ENCODE results near the gene CD9. TPM values are rescaled to one million over a fixed set of nuclear protein-coding genes. Genes with fewer than 3 reads are reported as not detected.
"Not testable (repeated sequence)": the region's sequence is repeated elsewhere in the genome, so short reads cannot be mapped to it uniquely, and the experiment has no call there.

Gene CD9
- polyA plus RNA-seq, 3 donors, result 164 to 181 (median 169) TPM

DNA sequence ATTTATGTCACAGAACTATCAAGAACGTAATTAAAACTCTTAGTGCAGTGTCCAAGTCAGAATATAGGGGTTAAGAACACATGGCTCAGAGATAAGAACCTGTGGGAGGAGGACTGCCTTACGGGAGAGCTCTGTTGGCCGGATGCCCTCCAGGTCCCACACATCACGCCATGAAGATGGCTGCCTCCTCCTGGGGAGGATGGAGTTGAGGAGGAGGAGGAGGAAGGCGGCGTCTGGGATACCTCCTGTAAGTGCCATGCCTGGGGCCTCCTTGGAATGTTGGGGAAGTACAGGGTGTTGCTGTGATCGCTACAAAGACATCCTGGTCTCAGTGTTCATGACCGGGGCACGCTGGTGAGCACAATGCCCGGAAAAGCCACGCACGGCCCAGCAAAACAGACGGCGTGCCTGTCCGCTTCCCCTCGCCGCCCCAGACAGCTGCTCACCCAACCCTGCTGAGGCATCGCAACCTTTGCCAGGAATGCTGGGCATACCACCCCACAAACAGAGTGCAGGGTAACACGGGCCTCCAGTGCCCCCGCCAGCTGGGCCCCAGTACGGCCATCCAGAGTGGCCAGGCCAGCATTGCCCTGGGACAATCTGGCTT, 28.7 kb upstream of the CD9 start:
- DNase-seq, result no peak

DNA sequence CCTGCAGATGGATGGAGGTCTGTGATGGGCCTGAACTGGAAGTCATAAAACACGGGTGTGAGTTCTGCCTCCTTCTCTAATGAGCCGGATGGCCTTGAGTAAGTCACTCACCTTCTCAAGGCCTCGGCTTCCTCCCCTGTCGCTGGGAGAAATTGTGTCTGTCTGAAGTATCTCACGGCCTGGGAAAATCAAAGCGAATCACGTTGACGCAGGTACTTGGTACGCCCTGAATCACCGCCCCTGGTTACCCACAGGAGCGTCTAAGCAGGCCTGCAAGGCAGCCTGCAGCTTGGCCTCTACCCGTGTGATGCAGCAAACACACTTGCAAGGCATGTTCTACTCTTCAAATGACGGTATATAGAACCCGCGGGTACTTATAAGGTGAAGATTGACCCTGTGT, 28.1 kb upstream of the CD9 start:
- no peak for DNase-seq

DNA sequence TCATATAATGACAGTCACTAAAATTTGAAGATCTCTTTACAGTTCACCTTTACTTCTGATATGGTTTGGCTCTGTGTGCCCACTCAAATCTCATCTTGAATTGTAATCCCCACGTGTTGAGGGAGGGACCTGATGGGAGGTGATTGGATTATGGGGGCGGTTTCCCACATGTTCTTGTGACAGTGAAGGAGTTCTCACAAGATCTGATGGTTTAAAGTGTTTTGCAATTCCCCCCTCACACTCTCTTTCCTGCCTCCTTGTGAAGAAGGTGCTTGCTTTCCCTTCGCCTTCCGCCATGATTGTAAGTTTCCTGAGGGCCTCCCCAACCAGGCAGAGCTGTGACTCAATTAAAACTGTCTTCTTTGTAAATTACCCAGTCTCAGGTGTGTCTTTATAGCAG, 27.3 kb upstream of the CD9 start:
- DNase-seq, result no peak

DNA sequence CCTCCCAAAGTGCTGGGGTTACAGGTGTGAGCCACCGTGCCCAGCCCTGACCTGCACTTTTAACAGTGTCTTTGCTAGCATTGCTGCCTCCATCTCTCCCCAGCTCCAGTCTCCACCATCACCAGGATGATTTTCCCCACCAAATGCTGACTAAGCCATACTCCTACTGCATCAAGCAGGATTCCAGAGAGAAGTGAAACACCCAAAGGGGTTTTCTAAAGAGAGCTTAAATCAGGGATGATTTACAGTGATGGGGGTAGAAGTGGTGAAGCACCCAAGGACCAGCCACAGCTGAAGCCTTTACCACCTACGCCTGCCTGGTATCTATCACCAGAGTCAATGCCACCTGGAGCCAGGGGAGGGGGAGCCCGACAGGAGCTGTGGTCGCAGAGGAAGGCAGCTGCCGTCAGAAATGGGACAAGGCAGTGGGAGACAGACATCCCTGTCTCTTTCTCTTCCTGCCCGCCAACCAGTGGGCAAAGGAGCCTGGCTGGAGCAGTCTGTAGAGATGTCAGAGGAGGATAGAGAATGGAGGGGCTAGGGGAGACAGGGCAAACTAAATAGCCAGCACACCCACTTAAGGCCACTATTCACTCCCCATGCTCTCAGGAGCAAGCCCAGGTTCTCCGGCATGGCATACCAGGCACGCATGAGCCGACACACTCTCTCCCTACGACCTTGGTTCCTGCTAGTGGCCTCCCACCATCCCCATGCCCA, 22.4 kb upstream of the CD9 start:
- no peak for DNase-seq

DNA sequence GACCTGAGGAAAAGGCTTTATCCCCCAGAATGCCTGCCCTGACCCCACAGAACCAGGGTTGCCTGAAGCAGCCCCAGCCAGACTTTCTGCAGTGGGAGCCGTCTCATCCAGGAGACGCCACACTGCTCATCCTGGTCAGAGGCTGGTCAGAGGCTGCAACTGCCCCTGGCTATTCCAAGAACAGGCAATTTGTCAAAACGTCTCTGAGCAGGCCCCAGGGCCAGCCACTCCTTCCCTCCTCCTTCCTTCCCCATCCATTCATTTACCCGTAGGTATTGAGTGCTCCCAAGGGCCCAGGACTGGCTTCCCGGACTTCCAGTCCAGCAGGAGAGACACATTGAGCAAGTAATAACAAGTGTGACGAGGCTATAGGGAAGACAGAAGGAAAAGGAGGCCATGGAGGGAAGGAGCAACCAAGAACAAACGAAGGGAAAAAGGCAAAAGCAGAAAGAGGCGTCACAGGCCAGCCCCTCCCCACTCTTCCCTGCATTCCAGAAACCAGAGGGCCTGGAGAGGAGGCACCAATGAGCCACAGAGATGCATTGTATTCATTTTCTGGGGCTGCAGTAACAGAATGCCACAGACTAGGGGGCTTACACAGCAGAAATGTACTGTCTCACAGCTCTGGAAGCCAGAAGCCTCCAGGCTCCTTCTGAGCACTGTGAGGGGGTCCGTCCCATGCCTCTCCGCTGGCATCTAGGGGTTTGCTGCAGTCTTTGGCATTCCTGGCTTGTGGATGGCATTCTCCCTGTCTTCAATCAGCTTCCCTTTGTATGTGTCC, 21.0 kb upstream of the CD9 start:
- no peak for DNase-seq

DNA sequence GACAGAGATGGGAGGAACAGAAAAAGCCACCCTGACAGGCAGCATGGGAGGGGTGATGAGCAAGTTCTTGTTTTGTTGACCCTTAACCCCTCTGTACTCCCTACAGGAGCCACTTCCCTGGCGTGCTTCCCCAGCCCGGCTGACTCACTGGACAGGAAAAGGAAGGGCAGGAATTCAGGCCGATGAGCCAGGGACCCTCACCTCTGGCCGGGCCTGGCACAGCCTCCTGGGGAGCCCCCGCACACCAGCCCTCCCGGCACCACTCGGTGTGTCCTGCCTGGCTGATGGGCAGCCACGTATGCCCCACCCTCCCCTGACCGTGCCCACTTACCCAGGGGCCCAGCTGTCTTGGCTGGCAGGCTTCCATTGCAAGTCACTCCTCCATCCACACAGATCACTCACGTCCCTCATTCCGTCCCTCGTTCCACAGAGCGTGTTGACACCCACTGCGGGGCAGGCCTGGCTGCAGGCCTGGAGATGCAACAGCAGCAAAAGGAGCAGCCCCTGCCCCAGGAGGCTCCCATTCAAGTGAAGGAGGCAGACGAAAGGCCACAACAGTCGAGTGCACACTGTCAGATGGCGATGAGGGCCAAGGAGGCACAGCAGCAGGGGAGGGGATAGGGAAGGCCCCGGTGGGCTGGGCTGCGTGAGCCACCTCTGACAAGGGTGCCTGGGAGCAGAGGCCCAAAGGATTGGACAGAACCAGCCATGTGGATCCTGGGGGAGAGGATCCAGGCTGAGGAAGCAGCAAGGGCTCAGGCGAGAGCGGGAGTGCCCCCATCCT, 19.7 kb upstream of the CD9 start:
- DNase-seq, result no peak

DNA sequence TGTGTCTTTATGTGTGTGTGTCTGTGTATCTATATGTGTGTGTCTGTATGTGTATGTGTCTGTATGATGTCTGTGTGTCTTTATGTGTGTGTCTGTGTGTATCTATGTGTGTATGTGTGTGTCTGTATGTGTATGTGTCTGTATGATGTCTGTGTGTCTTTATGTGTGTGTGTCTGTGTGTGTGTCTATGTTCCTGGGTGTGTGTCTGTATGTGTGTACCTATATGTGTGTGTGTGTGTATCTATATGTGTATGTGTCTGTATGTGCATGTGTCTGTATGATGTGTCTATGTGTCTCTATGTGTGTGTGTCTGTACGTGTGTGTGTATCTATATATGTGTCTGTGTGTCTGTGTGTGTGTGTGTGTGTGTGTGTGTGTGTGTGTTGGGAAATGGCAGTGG, 19.0 kb upstream of the CD9 start:
- DNase-seq, result no peak

DNA sequence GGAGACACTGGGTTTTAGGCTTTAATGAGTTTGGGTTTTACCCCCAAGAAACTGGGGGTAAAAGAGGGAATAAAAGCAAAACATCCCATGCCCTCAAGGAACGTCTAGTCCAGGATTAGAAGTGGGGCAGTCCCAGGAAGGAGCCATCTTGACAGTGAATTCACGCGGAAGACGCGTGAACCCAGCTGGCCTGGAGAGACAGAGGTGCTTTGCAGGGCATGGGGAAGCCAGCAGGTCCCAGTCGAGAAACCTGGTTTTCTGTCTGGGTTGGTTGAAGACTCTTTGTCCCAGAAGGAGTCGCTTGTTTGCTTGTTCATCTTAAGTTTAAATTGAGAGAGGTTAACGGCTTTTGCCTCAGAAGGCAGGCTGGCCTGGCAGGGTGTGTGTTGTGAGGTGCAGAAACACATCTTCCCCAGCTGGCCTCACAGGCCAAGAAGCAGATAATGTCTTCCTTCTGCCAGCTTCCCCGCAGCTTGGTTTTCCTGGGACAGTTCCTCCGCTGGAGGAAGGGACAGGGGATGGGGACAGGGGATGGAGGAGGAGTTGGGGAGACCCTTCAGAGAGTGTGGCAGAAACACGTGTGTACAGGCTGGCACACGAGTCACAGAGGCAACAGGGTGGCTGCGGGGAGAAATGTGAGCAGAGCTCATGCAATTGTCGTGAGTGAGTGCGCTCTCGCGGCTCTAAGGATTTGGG, 18.5 kb upstream of the CD9 start:
- no peak for DNase-seq

DNA sequence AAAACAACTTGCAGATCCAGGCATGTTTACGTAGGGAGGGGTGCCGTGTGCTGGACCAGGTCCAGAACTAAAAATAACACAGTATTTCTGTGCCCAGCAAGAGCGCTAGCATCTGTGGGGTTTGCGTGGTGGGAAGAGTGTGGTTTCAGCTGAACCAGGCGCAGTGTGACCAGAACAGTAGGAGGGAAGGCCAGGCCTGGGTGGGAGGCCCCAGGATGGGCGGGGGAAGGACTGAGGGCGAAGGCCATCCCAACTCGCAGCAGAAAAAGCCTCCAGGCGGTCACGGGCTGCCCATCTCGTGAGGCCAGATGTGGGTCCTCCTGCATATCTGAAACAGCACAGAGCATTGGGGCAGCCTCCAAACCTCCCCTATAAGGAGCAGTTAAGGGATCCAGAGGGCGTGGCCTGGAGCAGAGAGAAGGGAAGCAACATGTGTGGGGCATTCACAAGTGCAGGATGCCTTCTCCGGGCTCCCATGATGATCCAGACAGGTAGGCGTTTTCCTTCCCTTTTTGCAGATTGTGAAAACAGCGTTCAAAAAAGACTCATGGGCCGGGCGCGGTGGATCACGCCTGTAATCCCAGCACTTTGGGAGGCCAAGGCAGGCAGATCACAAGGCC, 17.8 kb upstream of the CD9 start:
- no peak for DNase-seq

DNA sequence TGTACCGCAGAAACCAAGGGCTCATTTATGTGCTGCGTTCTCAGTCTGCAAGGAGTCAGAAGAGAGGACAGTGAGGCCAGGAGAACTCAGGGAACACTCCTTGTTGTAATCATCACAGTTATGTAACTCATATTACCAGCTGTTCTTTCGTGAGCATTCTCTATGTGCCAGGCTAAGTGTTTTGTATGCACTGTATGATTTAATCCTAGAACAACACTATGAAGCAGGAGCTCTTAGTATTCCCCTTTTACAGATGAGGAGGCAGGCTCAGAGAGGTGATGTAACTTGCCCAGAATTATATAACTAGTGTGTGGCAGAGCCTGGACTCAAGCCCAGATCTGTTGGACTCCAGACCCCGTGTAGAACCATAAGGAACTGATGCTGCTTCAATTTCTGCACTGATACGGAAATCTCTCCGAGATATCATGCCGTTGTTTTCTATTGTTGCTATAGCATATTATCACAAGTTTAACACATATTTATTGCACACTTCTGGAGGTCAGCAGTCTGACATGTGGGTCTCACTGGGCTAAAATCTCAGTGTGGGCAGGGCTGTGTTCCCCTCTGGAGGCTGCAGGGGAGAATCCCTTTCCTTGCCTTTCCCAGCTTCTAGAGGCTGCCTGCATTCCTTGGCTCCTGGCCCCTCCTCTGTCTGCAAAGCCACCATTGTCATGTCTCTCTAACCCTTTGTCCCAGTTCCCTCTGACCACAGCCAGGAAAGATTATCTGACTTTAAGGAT, 16.3 kb upstream of the CD9 start:
- no peak for DNase-seq

DNA sequence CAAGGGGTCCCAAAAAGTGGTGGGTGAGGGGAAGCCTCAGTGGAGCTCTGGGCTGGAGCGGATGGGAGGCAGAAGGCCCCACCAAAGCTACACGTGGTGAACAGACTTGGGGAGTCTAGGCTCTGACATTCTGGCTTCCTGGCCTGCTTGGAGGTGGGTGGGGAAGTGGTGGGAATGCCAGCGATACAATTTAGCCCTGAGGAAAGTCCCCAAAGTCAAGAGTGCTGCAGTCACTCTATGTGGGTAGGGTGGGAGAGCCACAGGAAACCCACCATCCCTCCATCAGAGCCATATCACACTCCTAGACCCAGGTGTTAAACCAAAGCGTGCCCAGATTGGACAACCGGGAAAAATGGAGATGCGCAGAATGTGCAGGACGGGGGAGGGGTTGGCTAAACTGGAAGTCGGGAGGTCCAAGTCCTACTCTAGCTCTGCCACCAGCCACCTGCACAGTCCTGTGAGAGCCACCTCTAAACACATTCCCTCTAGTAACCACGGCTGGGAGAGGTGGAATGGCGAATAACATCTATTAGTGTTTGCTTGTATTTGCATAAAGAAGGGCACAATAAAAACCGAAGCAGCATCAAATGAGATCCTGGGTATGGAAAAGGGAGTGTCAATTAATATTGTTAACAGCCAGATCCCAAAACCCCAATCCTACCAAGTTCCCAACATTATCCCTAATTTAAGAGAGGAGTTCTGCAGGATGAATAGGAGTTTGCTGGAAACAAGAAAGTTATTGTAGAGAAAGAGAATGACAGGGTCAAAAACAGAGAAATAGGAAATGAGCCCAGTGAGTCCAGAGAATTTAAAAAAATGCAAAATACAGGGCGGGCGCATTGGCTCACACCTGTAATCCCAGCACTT, 14.0 kb upstream of the CD9 start:
- DNase-seq, result no peak

DNA sequence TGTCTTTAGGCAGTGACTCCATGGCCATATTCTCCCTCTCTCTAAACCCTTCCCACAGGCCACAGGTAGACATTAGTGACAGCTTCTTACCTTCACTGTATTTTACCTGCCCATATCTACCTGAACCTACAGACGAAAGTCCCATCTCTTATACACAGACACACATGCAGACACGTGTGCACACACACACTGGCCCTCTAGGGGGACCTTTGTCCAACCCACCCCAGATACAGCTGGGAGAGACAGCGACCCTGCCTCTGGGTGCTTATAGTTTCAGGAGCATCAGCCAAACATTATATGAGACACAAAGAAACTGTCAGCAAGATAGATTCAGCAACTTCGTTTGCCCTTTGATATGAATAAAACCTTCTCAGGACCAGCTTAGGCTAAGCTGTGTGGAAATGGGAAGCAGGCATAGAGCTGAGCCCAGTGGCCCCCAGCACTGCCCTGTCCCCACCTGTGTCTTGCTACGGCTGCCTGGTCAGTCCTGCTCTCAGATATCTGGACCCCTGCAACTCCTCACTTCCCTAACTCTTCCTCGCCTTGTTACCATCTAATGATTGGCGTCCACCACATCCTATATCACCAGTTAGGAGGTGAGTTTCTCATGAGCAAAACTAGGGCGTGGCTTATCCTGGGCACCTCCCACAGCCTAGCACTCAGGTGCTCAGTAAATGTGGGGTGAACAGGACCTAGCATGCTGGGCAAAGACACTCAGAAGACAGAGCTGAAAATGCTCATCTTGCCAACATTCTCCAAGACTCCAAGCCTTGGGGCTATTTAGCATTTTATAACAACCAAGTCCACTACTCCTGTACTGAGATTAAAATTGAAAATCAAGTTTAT, 12.0 kb upstream of the CD9 start:
- no peak for DNase-seq

DNA sequence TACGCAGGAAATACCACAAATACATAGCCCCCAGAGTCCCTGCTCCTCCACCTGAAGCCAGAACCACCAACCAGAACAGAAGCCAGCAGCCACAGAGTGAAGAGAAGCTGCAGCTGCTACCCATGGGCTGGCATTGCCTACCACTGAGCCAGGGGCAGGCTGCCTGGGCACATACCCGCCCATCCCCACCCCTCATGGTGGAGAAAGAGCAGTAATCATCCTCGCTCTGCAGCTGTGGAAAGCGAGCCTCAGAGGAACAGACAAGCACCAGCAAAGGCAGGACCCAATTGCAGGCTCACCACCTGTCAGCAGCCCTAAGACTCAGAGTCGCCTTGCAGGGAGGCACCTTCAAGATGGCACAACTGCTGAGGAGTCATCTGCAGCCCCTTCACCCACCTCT, 11.2 kb upstream of the CD9 start:
- no peak for DNase-seq

DNA sequence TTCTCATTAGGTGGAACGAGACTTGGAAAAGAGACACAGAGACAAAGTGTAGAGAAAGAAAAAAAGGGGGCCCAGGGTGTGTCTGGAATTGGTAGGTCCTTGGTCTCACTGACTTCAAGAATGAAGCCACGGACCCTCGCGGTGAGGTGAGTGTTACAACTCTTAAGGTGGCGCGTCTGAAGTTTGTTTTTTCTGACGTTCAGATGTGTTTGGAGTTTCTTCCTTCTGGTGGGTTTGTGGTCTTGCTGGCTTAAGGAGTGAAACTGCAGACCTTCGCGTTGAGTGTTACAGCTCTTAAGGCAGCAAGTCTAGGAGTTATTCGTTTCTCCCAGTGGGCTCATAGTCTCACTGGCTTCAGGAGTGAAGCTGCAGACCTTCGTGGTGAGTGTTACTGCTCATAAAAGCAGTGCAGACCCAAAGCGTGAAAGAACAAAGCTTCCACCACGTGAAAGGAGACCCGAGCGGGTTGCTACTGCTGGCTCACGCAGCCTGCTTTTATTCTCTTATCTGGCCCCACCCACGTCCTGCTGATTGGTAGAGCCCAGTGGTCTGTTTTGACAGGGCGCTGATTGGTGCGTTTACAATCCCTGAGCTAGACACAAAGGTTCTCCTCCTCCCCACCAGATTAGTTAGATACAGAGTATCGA, 10.1 kb upstream of the CD9 start:
- DNase-seq, result not testable (repeated sequence)

DNA sequence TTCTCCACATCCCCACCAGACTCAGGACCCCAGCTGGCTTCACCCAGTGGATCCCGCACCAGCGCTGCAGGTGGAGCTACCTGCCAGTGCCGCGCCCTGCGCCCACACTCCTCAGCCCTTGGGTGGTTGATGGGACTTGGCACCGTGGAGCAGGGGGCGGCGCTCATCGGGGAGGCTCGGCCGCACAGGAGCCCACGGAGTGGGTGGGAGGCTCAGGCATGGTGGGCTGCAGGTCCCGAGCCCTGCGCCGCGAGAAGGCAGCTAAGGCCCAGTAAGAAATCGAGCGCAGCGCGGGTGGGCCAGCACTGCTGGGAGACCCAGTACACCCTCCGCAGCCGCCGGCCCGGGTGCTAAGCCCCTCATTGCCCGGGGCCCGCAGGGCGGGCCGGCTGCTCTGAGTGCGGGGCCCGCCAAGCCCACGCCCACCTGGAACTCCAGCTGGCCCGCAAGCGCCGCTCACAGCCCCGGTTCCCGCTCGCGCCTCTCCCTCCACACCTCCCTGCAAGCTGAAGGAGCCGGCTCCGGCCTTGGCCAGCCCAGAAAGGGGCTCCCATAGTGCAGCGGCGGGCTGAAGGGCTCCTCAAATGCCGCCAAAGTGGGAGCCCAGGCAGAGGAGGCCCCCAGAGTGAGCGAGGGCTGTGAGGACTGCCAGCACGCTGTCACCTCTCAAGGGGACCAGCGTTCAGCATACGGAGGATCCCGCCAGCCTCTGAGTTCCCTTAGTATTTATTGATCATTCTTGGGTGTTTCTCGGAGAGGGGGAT, 9.3 kb upstream of the CD9 start:
- not testable (repeated sequence) for DNase-seq

DNA sequence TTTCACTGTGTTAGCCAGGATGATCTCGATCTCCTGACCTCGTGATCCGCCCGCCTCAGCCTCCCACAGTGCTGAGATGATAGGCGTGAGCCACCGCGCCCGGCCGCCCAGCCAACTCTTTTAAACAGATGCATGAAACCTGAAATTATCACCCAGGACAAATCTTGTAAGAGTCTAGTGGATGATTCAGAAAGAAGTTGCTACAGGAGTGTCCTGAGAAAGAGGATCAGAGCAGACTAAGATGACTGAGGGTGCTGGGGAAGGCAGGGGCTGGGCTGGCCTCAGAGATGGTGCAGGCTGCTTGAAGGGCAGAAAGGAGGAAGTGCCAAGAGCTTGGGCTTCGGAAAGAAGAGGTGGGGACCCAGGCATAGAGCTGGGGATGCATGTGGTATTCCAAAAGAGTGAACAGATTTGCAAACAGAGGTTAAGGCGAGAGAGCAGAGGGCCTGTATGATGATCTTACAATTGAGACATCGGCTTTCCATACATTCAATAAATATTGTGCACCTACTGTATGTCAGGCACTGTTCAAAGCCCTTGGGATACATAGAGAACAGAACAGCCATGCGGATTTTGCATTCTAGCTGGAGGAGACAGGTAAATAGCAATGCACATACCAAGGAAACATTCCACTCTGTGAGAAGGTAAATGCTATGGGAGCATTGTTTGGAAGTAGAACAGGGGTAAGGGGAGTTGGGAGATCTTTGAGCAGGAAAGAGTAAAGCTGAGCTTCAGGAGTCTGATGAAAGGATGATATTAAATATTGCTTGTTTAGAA, 7.4 kb upstream of the CD9 start:
- no peak for DNase-seq
